Astrocyte (in vitro differentiated cells and primary cell): ENCODE measurements around the gene HSPA1B.

Source experiments
- EZH2 ChIP-seq: IDR thresholded peaks from 2 replicates; pipeline ENCODE4 v1.6.1; 2012; ENCODE audit warnings: mild to moderate bottlenecking, low read length, inconsistent platforms; ENCODE audit not compliant: insufficient read depth
- TF ChIP-seq, protein P1 (sequence below): IDR thresholded peaks from 2 replicates; pipeline ENCODE4 v1.5.1; 2011; ENCODE audit warnings: low read depth, mild to moderate bottlenecking, inconsistent platforms, low read length, moderate library complexity; ENCODE audit not compliant: insufficient read depth

DNA sequence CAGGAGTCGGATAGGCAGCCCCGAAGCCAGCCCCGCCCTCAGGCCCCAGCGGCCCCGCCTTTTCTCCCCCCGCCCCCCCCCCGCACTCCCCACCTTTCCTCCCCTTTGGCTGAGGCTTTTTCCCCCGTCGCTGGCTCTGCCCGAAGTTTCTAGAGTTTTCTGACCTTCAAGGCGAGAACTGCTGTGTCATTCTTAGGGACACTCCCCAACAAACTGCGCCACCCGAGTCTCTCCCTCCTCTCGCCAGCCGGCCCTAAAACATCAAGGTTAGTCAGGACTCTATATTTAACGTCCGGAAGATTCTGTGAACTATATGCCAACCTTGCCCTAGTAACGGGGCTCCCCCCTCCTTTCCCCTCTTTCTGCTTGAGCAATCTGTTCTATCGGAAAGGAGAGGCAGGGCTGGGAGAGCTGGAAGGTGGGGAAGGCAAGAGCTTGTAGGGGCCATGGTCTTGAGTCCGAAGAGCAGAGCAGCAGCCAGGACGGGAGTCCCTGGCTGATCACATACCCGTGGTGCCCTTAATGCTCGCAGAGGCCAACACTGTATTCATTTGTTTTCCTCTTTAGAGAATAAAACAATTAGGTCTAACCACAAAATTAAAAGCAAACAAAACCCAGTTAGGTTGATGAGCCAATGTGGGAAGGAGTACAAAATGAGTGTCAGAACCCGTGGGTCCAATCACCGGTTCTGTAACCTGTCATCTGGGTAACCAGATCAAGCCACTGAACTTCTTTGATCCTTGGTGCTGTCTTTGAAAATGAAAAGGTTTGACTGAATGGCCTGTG lies 5.3 kb upstream of the HSPA1B start:
- no peak for TF ChIP-seq EZH2
- TF ChIP-seq, protein P1, sequence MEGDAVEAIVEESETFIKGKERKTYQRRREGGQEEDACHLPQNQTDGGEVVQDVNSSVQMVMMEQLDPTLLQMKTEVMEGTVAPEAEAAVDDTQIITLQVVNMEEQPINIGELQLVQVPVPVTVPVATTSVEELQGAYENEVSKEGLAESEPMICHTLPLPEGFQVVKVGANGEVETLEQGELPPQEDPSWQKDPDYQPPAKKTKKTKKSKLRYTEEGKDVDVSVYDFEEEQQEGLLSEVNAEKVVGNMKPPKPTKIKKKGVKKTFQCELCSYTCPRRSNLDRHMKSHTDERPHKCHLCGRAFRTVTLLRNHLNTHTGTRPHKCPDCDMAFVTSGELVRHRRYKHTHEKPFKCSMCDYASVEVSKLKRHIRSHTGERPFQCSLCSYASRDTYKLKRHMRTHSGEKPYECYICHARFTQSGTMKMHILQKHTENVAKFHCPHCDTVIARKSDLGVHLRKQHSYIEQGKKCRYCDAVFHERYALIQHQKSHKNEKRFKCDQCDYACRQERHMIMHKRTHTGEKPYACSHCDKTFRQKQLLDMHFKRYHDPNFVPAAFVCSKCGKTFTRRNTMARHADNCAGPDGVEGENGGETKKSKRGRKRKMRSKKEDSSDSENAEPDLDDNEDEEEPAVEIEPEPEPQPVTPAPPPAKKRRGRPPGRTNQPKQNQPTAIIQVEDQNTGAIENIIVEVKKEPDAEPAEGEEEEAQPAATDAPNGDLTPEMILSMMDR, result no peak
